Liver (tissue), 3 donors: ENCODE measurements around the gene ZFYVE28.

ENCODE experiments used
- EGR1 ChIP-seq, 2 donors: IDR thresholded peaks; 2 replicates each; pipeline ENCODE4 v1.6.1; 2016 to 2018; ENCODE audit warnings: antibody characterized with exemption in 2 of 2, low read depth in 2 of 2
- GABPA ChIP-seq, 2 donors: IDR thresholded peaks in 1 of 2; conservative IDR thresholded peaks in 1 of 2; 2 replicates each; pipeline ENCODE4 v1.6.1; 2016; ENCODE audit warnings: antibody characterized with exemption in 2 of 2, mild to moderate bottlenecking in 1 of 2, moderate library complexity in 1 of 2
- MAX ChIP-seq: IDR thresholded peaks from 2 replicates; pipeline ENCODE4 v1.6.1; 2016; ENCODE audit warnings: antibody characterized with exemption
- REST ChIP-seq: IDR thresholded peaks from 2 replicates; pipeline ENCODE4 v1.6.1; 2016; ENCODE audit warnings: antibody characterized with exemption, mild to moderate bottlenecking
- TAF1 ChIP-seq: conservative IDR thresholded peaks from 2 replicates; pipeline ENCODE4 v1.6.1; 2016; ENCODE audit warnings: antibody characterized with exemption, mild to moderate bottlenecking
- TF ChIP-seq, protein P1 (sequence below): fragments of 150-350 bp; IDR thresholded peaks from 2 replicates; pipeline ENCODE4 v1.5.1; 2017; ENCODE audit warnings: improper control_type of control experiment, low read depth, low read length; ENCODE audit not compliant: missing input control
- TF ChIP-seq, protein P2 (sequence below): IDR thresholded peaks from 2 replicates; pipeline ENCODE4 v1.6.1; 2016; ENCODE audit warnings: antibody characterized with exemption
- donor health status: healthy.
- donor health status: healthy.

DNA sequence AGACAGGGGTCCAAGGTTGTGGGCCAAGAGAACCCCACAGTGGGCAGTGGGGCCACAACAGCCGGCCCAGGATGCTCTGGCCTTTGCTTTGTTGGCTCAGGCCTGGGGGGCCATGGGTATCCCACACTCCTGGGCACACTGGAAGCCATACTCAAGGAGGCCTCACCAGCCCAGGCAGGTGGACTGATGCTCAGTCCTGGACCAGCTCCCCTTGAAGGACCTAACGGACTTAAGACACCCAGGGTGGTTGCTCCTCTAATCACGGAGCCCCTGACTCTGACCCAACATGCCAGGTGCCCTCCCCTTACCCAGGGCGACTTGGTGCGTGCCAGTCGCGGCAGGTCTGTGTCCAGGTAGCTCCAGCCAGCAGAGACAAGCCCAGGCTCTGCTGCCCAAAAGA lies 50.8 kb downstream of the ZFYVE28 start:
- TF ChIP-seq, protein P1, sequence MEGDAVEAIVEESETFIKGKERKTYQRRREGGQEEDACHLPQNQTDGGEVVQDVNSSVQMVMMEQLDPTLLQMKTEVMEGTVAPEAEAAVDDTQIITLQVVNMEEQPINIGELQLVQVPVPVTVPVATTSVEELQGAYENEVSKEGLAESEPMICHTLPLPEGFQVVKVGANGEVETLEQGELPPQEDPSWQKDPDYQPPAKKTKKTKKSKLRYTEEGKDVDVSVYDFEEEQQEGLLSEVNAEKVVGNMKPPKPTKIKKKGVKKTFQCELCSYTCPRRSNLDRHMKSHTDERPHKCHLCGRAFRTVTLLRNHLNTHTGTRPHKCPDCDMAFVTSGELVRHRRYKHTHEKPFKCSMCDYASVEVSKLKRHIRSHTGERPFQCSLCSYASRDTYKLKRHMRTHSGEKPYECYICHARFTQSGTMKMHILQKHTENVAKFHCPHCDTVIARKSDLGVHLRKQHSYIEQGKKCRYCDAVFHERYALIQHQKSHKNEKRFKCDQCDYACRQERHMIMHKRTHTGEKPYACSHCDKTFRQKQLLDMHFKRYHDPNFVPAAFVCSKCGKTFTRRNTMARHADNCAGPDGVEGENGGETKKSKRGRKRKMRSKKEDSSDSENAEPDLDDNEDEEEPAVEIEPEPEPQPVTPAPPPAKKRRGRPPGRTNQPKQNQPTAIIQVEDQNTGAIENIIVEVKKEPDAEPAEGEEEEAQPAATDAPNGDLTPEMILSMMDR, result no peak
- TF ChIP-seq TAF1 (no peak), REST (no peak), EGR1 (IDR thresholded peaks at IDR 0.05; ENCODE audit: low read depth in 2 of 2) (no peak), MAX (no peak), GABPA (IDR thresholded peaks at IDR 0.05 in 1 of 2, conservative IDR thresholded peaks at IDR 0.05 in 1 of 2) (no peak)
- TF ChIP-seq, protein P2, sequence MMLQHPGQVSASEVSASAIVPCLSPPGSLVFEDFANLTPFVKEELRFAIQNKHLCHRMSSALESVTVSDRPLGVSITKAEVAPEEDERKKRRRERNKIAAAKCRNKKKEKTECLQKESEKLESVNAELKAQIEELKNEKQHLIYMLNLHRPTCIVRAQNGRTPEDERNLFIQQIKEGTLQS, result no peak
